HUES6 (cell line): ENCODE results near the gene PIP5K1A.
A peak's percentile ranks its signal among the peaks of the same experiment; 100 is the strongest.
"Not testable (repeated sequence)": the region's sequence is repeated elsewhere in the genome, so short reads cannot be mapped to it uniquely, and the experiment has no call there.

ENCODE experiments used
- H3K27ac ChIP-seq: 2 replicates; pipeline ENCODE4 v1.7.0; 2013; ENCODE audit warnings: low read depth, mild to moderate bottlenecking, low read length, inconsistent platforms
- H3K27me3 ChIP-seq: 2 replicates; pipeline ENCODE4 v1.6.1; 2013; ENCODE audit warnings: low read length; ENCODE audit not compliant: control insufficient read depth, insufficient read depth
- H3K36me3 ChIP-seq: 2 replicates; pipeline ENCODE4 v1.6.1; 2013; ENCODE audit warnings: low read length; ENCODE audit not compliant: control insufficient read depth, insufficient read depth
- H3K4me1 ChIP-seq: 2 replicates; pipeline ENCODE4 v1.6.1; 2013; ENCODE audit warnings: low read length; ENCODE audit not compliant: control insufficient read depth, insufficient read depth
- H3K4me3 ChIP-seq: 2 replicates; pipeline ENCODE4 v1.5.1; 2013; ENCODE audit warnings: low read depth, low read length
- H3K9ac ChIP-seq: one replicate; pipeline ENCODE4 v1.6.1; 2013; ENCODE audit warnings: mild to moderate bottlenecking, low read length
- H3K9me3 ChIP-seq: 2 replicates; pipeline ENCODE4 v1.6.1; 2013; ENCODE audit warnings: low read depth, low read length; ENCODE audit not compliant: control insufficient read depth, insufficient read depth

PIP5K1A gene

GRCh38 chr1:151255381-151255780, 57.0 kb downstream of the PIP5K1A start:
- Histone ChIP-seq H3K4me3 (peak overlapping the region; percentile 94), H3K4me1 (no peaks in the 10 kb centered on the region), H3K9ac (peak overlapping the region; percentile 88), H3K27me3 (no peaks in the 10 kb centered on the region), H3K9me3 (no peaks in the 10 kb centered on the region), H3K27ac (peak overlapping the region; percentile 88; the same call in 1 of the 2 replicates), H3K36me3 (peaks cover 5% of the 10 kb centered on the region; the same call in 1 of the 2 replicates)

GRCh38 chr1:151259351-151259750, 61.0 kb downstream of the PIP5K1A start:
- no peaks in the 10 kb centered on the region for H3K4me1 ChIP-seq
- no peak overlapping the region for H3K9ac ChIP-seq
- no peaks in the 10 kb centered on the region for H3K27me3 ChIP-seq
- no peak overlapping the region for H3K27ac ChIP-seq
- no peaks in the 10 kb centered on the region for H3K9me3 ChIP-seq
- peaks cover 27% of the 10 kb centered on the region for H3K36me3 ChIP-seq
- H3K4me3 ChIP-seq, result no peak overlapping the region

GRCh38 chr1:151265446-151266236, 67.3 kb downstream of the PIP5K1A start:
- Histone ChIP-seq H3K9ac (no peak overlapping the region), H3K27ac (no peak overlapping the region), H3K4me3 (no peak overlapping the region), H3K9me3 (no peaks in the 10 kb centered on the region), H3K4me1 (no peaks in the 10 kb centered on the region), H3K27me3 (no peaks in the 10 kb centered on the region), H3K36me3 (peaks cover 70% of the 10 kb centered on the region)

- Histone ChIP-seq H3K4me1 (no peaks in the 10 kb centered on the region), H3K36me3 (peaks cover 70% of the 10 kb centered on the region), H3K9me3 (no peaks in the 10 kb centered on the region), H3K27ac (no peak overlapping the region), H3K9ac (no peak overlapping the region), H3K27me3 (no peaks in the 10 kb centered on the region), H3K4me3 (no peak overlapping the region)
Observed at GRCh38 chr1:151266315-151266714, 68.0 kb downstream of the PIP5K1A start.

GRCh38 chr1:151266821-151267220, 68.5 kb downstream of the PIP5K1A start:
- no peaks in the 10 kb centered on the region for H3K4me1 ChIP-seq
- H3K27ac ChIP-seq, result no peak overlapping the region
- H3K27me3 ChIP-seq, result no peaks in the 10 kb centered on the region
- no peak overlapping the region for H3K9ac ChIP-seq
- H3K36me3 ChIP-seq, result peaks cover 69% of the 10 kb centered on the region
- H3K9me3 ChIP-seq, result no peaks in the 10 kb centered on the region
- H3K4me3 ChIP-seq, result no peak overlapping the region

GRCh38 chr1:151267760-151268159, 69.4 kb downstream of the PIP5K1A start:
- no peaks in the 10 kb centered on the region for H3K9me3 ChIP-seq
- no peak overlapping the region for H3K27ac ChIP-seq
- H3K4me3 ChIP-seq, result no peak overlapping the region
- H3K9ac ChIP-seq, result no peak overlapping the region
- H3K27me3 ChIP-seq, result no peaks in the 10 kb centered on the region
- peaks cover 59% of the 10 kb centered on the region for H3K36me3 ChIP-seq
- no peaks in the 10 kb centered on the region for H3K4me1 ChIP-seq

- no peaks in the 10 kb centered on the region for H3K27me3 ChIP-seq
- no peak overlapping the region for H3K4me3 ChIP-seq
- H3K27ac ChIP-seq, result no peak overlapping the region
Observed at GRCh38 chr1:151273924-151274466, 75.6 kb downstream of the PIP5K1A start.

GRCh38 chr1:151275341-151275740, 77.0 kb downstream of the PIP5K1A start:
- not testable (repeated sequence) for H3K27me3 ChIP-seq, H3K9me3 ChIP-seq, H3K4me3 ChIP-seq, H3K9ac ChIP-seq, H3K36me3 ChIP-seq, H3K4me1 ChIP-seq, H3K27ac ChIP-seq

More at GRCh38 chr1:151273924-151274466, 75.6 kb downstream of the PIP5K1A start:
- H3K9ac ChIP-seq, result no peak overlapping the region
- no peaks in the 10 kb centered on the region for H3K4me1 ChIP-seq
- H3K36me3 ChIP-seq, result peaks cover 10% of the 10 kb centered on the region
- no peaks in the 10 kb centered on the region for H3K9me3 ChIP-seq

- Histone ChIP-seq H3K36me3 (peaks cover 3% of the 10 kb centered on the region; the same call in 1 of the 2 replicates), H3K4me3 (no peak overlapping the region), H3K27me3 (no peaks in the 10 kb centered on the region), H3K9ac (no peak overlapping the region), H3K27ac (no peak overlapping the region), H3K4me1 (no peaks in the 10 kb centered on the region), H3K9me3 (no peaks in the 10 kb centered on the region)
Observed at GRCh38 chr1:151277249-151277648, 78.9 kb downstream of the PIP5K1A start.

GRCh38 chr1:151281225-151281968, 83.0 kb downstream of the PIP5K1A start:
- Histone ChIP-seq H3K36me3 (peaks cover 18% of the 10 kb centered on the region), H3K27me3 (no peaks in the 10 kb centered on the region), H3K4me1 (peaks cover 12% of the 10 kb centered on the region), H3K9me3 (no peaks in the 10 kb centered on the region), H3K27ac (peak overlapping the region; percentile 88), H3K9ac (peak overlapping the region; percentile 85), H3K4me3 (peak overlapping the region; percentile 83)
